ENCODE data around the gene SSTR5. TPM values are rescaled to one million over a fixed set of nuclear protein-coding genes. Genes with fewer than 3 reads are reported as not detected.

Gene SSTR5
- total and polyA plus RNA-seq, 8 donors: 0.11 TPM; not detected in 7

GRCh38 chr16:1050921-1051320, 21.6 kb upstream of the SSTR5 start:
- peaks cover 2 to 100% of the 10 kb centered on the region in 2 donors for H3K27me3 ChIP-seq
- H3K27ac ChIP-seq: no peak overlapping the region
- intact Hi-C loops (cut with DNase I): no loop called here
- H3K4me1 ChIP-seq: no peaks in the 10 kb centered on the region
- H3K36me3 ChIP-seq: no peaks in the 10 kb centered on the region
- TF ChIP-seq CTCF (IDR thresholded peaks at IDR 0.05): no peak
- H3K9me3 ChIP-seq: no peaks in the 10 kb centered on the region
- H3K4me3 ChIP-seq: no peak overlapping the region
- ATAC-seq (no peak), DNase-seq (no peak)

- H3K4me3 ChIP-seq: no peak overlapping the region
- H3K27me3 ChIP-seq: peaks cover 0 to 98% of the 10 kb centered on the region in 2 donors
- intact Hi-C loops (cut with DNase I): no loop called here
- TF ChIP-seq CTCF (IDR thresholded peaks at IDR 0.05): no peak
- no peak for ATAC-seq
- no peaks in the 10 kb centered on the region for H3K4me1 ChIP-seq
- no peak for DNase-seq
- peaks cover 0 to 2% of the 10 kb centered on the region in 2 donors for H3K9me3 ChIP-seq
- no peaks in the 10 kb centered on the region for H3K36me3 ChIP-seq
- no peak overlapping the region for H3K27ac ChIP-seq
Observed at GRCh38 chr16:1051446-1051845, 21.1 kb upstream of the SSTR5 start.

- DNase-seq: no peak
- no peak for TF ChIP-seq CTCF (IDR thresholded peaks at IDR 0.05)
- H3K4me1 ChIP-seq: no peaks in the 10 kb centered on the region
- intact Hi-C loops (cut with DNase I): no loop called here
- peaks cover 0 to 2% of the 10 kb centered on the region in 2 donors for H3K9me3 ChIP-seq
- no peak for ATAC-seq
- H3K27me3 ChIP-seq: peaks cover 0 to 95% of the 10 kb centered on the region in 2 donors
- no peak overlapping the region for H3K27ac ChIP-seq
- H3K36me3 ChIP-seq: no peaks in the 10 kb centered on the region
- H3K4me3 ChIP-seq: no peak overlapping the region
Observed at GRCh38 chr16:1052721-1053120, 19.8 kb upstream of the SSTR5 start.

GRCh38 chr16:1053121-1053521, 19.4 kb upstream of the SSTR5 start:
- TF ChIP-seq CTCF (IDR thresholded peaks at IDR 0.05): no peak
- no peak for ATAC-seq
- H3K27me3 ChIP-seq: peaks cover 0 to 95% of the 10 kb centered on the region in 2 donors

GRCh38 chr16:1053700-1054368, 18.7 kb upstream of the SSTR5 start:
- H3K27ac ChIP-seq: no peak overlapping the region
- peaks cover 0 to 3% of the 10 kb centered on the region in 2 donors for H3K9me3 ChIP-seq
- ATAC-seq (no peak), DNase-seq (no peak)
- H3K27me3 ChIP-seq: peaks cover 0 to 95% of the 10 kb centered on the region in 2 donors
- no peaks in the 10 kb centered on the region for H3K36me3 ChIP-seq
- no peak overlapping the region for H3K4me3 ChIP-seq
- TF ChIP-seq CTCF (IDR thresholded peaks at IDR 0.05): no peak
- intact Hi-C loops (cut with DNase I): no loop called here
- no peaks in the 10 kb centered on the region for H3K4me1 ChIP-seq

More at GRCh38 chr16:1053121-1053521, 19.4 kb upstream of the SSTR5 start:
- H3K9me3 ChIP-seq: peaks cover 0 to 2% of the 10 kb centered on the region in 2 donors
- no peak overlapping the region for H3K27ac ChIP-seq
- H3K4me1 ChIP-seq: no peaks in the 10 kb centered on the region
- no peaks in the 10 kb centered on the region for H3K36me3 ChIP-seq
- intact Hi-C loops (cut with DNase I): no loop called here
- DNase-seq: no peak
- H3K4me3 ChIP-seq: no peak overlapping the region
